ENCODE results near the gene BCL10.

BCL10 gene

DNA sequence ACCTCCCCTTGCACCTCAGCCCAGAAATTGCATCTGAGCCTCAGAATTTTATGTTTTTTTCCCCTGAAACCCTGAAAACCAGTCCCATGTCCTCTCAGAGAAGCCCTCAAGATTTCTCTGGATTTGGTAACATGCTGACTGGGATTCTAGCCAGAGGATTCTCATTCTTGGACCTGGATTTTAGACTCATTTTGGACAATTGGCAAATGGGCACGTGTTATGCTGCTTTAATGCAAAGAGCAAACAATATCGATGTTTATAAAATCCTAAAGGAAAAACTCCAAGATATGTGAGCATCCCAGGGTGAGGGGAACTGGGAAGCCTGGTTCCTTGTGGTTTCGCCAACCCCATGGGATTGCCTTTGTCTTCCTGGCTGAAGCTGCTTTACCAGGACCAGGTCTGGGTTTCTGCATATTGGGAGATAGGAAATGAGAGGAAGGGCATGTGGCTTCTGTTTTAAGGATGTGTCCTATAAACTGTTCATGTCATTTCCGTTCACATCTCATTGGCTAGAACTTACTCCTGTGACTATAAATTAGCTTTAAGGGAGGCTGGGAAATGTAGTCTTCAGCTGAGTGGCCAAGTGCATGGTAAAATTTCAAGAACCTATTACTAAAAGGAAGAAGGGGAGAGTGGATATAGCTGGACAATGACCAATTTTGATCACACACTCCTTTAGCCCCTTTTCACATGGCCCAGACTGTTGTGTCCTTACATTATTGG, 27.2 kb upstream of the BCL10 start:
- in situ Hi-C loops (cut with MboI; ENCODE audit: low pct_unique_long_range_greater_than_20kb, low sequenced_read_pairs), result no loop called here
- no peak for DNase-seq

DNA sequence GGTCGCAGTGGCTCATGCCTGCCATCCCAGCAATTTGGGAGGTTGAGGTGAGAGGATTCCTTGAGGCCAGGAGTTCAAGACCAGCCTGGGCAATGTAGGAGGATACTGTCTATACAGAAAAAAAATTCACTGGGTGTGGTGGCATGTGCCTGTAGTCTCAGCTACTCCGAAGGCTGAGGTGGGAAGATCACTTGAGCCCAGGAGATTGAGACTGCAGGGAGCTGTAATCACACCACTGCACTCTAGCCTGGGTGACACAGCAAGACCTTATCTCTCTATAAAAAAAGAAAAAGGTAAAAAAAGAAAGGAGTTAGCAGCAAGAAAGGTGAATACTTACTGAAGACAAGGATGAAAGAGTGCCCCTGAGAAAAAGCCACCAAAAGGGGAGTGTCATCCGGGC, 23.7 kb upstream of the BCL10 start:
- in situ Hi-C loops (cut with MboI; ENCODE audit: low pct_unique_long_range_greater_than_20kb, low sequenced_read_pairs), result no loop called here
- DNase-seq, result no peak

DNA sequence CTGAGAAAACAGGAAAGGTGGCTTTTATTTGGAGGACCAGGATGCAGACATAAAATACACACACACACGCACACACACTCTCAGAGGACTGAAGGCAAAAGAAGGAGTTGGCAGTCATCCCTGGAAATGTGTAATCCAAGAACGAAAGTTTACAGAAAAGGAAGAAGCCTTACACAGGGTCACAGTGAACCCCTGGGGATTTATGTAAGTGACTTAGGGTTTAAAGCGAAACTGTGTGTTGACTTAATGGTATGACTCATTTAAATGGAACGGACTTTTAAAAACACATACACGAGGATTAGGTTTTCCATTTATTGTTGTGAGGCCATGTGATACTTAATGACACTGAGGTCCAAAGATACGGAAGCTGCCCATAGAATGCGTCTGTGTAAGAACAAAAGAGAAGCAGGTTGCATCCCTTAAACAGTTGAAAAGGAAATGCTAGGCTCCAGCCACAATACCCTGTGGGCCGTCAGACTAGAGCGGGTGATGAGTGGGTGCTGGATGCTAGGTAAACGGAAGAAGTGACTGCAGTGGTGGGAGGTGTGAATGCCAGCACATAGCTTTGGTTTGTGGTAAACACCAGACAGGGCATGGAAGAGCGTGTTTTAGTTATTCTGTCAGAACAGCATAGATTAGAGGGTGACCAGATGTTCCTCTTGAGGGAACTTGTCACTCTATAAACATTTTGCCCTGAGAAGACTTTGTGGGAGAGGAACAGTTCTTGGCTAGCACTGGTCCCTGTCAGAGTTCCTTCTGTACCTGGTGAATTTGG, 21.6 kb upstream of the BCL10 start:
- in situ Hi-C loops (cut with MboI; ENCODE audit: low pct_unique_long_range_greater_than_20kb, low sequenced_read_pairs), result no loop called here
- peak; percentile 76 for DNase-seq

DNA sequence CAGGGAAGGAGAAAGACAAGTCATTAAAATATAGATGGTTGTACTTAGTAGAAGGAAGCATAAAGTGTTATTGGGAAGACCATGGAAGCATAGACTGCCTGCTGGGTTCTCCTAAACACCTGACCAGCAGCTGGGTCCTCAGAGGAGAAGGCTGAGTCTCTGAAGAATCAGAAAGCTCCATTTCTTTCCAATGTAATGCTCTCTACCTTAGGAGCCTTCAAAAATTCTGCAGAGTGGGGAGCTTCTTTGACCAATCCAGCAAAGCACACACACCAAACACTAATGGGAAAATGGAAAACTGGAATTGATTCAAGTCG, 21.1 kb upstream of the BCL10 start:
- in situ Hi-C loops (cut with MboI; ENCODE audit: low pct_unique_long_range_greater_than_20kb, low sequenced_read_pairs), result no loop called here
- no peak for DNase-seq

DNA sequence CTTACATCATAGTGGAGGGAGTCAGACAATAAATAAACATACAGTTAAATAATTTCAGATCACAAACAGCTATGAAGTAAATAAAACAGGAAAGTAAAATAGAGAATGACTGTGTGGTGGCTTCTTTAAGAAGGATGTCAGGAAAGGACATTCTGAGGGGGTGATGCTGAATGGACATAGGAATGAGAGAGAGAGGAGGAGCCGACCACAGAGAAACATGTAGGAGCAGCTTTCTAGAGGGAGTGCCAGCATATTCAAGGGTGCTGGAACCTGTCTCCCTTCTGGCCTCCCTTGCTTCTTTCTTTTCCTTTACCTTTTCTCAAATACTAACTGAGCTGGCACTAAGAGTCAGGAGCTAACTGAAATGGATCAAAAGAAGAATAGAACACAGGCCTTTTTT, 20.5 kb upstream of the BCL10 start:
- DNase-seq, result no peak
- in situ Hi-C loops (cut with MboI; ENCODE audit: low pct_unique_long_range_greater_than_20kb, low sequenced_read_pairs), result no loop called here

DNA sequence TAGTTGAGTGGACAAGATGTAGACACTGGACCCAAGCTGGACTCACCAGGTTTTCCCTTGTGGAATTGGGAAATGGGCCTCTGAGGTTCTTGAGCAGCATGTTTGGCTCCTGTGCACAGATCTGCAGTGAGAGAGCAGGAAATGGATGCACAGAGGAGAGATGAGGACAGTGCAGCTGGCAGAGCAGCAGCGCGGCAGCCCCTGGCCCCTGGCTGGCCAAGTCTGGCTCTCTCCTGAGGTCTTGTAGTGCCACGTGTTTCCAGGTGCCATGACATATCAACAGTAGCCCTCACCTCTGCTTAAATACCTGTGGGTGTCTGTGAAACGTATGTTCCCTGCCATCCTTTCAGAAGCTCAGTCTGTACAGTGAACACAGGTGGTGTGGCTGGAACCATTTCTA, 19.2 kb upstream of the BCL10 start:
- in situ Hi-C loops (cut with MboI; ENCODE audit: low pct_unique_long_range_greater_than_20kb, low sequenced_read_pairs), result no loop called here
- DNase-seq, result no peak

DNA sequence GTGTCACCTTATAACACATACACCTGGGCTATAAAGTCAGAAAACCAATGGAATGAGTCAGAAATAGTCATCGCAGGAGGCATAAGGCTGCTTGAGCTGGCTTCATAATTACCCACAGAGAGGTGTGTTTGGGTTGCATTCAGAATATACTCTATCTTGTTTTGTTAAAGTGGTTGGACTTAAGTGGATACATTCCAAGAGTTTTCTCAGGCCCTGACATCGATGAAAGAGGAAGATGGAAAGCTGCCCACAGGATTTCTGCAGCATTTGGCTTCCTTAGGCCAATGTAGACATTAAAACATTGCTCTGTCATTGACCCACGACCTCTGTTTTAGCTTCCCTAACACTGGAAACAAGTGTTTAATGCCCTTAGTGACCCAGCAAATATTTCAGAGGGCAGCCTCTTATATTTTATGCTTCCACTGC, 18.6 kb upstream of the BCL10 start:
- DNase-seq, result no peak
- in situ Hi-C loops (cut with MboI; ENCODE audit: low pct_unique_long_range_greater_than_20kb, low sequenced_read_pairs), result no loop called here

DNA sequence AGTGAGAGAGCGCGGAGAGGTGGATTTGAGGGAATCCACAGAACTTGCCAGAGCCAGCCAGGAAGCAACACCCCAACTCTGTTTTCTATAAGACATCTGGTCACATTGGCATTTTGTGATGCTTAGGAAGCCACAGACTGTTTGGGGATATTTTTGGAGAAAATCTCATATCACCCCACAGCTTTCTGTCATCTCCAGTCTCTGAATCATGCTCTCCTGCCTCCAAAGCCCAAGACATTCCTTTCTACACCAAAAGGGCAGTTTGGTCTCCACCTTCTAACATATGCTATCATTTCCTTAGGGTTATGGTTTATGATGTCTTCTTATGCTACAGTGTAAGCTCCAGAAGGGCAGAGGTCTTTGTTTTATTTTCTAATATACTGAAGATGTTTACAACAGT, 14.4 kb upstream of the BCL10 start:
- in situ Hi-C loops (cut with MboI; ENCODE audit: low pct_unique_long_range_greater_than_20kb, low sequenced_read_pairs), result no loop called here
- no peak for DNase-seq

DNA sequence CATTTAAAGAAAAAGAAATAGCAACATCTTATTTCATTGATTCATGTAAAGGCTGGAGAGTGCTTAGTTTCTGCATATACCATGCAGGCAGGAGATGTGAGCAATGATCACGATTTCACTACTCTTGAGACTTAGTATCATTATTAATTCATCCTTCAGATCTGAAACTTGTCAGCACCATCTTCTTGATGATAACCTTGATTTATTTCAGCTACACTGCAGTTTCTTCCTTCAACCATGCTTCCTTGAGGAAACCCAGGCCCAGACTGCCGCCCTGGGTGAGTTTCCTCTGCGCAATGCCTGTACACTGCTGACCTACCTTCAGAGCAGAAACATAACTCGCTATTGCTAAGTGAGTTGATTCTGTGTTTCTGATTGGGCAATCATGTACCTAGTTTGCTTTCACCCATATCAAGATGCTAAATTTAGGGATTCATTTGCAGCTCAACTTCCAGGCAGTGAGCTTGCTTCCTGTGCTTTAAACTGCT, 13.5 kb upstream of the BCL10 start:
- in situ Hi-C loops (cut with MboI; ENCODE audit: low pct_unique_long_range_greater_than_20kb, low sequenced_read_pairs), result no loop called here
- no peak for DNase-seq

DNA sequence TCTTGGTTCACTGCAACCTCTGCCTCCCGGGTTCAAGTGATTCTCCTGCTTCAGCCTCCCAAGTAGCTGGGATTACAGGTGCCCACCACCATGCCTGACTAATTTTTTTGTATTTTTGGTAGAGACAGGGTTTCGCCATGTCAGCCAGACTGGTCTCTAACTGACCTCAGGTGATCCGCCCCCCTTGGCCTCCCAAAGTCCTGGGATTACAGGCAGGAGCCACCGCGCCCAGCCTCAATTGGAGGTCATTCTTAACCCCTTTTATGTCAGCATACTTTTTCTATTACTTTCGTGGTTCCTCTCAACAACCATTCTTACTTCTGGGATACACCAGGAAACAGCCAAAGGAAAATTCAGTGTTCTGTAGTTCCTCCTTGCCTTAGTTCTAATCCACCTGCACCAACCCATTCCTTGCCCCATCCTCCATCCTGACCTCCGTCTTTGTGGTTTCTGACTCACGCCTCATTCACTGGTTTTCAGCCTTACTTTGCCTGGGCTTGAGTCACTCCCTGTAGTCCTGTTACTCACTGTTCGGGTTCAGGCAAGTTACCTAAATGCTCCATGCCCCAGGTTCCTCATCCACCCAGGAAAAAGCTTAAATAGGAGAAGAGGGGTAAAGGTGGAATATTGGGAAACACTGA, 12.9 kb upstream of the BCL10 start:
- in situ Hi-C loops (cut with MboI; ENCODE audit: low pct_unique_long_range_greater_than_20kb, low sequenced_read_pairs), result no loop called here
- DNase-seq, result peak; percentile 47

DNA sequence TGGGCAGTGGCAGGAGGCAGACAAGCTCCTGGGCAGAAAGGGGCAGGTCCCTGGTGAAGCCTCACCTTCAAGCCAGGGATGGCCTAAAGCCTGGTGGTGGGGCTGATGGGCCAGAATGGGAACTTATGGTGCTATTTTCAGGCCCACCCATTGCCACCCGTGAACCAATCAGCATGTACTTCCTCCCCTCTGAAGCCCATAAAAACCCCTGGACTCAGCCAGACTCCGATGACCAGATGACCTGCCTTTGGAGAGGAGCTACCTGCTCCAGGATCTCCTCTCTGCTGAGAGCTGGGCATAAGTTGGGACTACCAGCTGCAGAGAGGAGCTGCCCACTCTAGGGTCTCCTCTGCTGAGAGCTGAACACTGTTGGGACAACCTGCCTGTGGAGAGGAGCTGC, 7.8 kb upstream of the BCL10 start:
- in situ Hi-C loops (cut with MboI; ENCODE audit: low pct_unique_long_range_greater_than_20kb, low sequenced_read_pairs), result no loop called here
- DNase-seq, result no peak

DNA sequence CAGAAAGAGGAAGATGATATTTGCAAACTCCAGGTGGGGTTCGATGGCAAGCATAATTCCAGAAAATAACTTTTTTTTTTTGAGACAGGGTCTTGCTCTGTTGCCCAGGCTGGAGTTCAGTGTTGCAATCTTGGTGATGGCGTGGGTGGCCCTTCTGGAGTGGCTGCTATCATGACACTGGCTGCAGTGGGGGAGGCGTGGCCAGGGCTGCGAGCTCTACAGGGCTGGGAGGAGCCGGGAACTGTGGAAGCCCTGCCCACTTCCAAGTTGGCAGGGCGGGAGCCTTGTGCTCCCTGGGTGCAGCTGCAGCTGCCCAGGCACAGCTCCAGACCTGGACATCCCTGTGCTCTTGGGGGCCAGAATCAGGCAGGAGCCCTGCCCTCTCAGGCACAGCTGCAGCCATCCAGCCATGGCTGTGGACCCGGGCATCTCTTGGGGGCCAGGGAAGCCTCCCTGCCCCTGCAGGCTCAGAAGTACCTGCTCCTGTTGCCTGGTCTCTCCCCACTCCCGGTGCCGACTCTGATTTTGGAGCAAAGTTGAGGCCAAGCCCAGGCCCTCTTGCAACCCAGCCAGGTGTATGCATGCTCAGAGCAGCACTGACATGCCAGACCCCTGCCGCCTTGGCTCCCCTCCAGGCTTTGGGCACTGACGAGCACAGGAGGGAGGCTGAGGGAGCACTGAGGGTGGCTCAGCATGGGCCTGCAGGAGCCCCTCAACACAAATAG, 7.2 kb upstream of the BCL10 start:
- no peak for DNase-seq
- in situ Hi-C loops (cut with MboI; ENCODE audit: low pct_unique_long_range_greater_than_20kb, low sequenced_read_pairs), result no loop called here

DNA sequence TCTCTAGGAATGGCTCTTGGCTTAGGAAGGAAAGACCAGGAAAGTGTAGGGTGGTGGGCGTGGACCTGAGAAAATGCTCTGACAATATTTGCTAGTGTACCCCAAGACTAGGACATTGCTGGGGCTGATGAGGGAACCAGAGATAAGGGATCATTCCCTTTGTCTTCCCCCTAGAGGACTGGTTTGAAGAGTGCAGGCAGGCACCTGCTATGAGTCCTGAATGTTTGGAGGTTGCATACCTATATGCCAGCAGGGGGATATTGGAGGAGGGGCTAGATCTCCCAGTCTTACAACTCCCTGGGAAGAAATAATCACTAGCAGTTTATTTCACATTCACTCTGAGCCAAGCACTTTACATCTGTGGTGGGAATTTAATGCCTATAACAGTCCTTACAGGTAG, 6.0 kb upstream of the BCL10 start:
- DNase-seq, result peak; percentile 14
- in situ Hi-C loops (cut with MboI; ENCODE audit: low pct_unique_long_range_greater_than_20kb, low sequenced_read_pairs), result no loop called here

DNA sequence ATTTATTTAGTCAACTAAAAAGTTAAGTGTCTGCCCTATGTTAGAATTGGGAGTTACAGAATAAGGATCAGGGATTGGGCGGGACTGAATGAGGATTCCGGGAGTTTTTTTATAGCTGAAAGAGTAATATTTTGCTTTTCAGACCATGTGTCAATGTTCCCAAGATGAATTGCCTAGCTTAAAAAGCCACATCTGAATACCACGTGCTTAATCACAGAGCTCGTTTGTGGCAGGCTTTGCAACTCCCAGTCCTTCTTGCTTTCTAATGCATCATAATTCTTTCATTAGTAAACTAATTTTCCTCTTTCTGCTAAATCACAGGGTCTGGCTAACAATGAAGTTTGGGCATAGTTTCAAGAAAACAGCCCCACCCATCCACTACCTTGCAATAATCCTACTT, 4.2 kb upstream of the BCL10 start:
- DNase-seq, result no peak
- in situ Hi-C loops (cut with MboI; ENCODE audit: low pct_unique_long_range_greater_than_20kb, low sequenced_read_pairs), result no loop called here

DNA sequence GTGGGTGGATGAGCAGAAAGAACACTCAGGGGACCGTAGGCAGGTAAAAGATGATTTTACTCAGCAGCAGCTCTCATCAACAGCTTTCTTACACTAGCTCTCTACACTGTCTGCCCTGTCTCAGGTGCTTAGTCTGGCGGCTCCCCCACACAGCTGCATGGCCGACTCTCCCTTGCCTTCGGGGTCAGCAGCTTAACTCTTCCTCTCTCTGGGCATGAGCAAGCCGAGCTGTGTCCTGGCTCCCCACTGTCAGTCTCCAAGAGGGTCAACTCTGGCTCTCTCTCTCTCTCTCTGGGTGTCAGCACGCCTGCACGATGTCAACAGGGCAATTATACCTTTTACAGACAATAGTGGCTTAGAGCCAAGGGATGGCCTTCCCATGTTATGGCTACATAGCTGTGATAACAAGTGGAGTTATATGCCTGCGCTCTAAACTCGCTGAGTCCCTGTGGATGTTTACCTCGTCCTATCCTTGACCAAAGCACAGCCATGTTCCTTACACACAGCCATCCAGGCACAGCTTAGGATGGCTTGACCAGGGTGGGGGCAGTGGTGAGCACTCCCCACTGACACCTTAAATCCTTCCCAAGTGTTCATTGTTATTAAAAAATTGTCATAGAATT, 3.1 kb upstream of the BCL10 start:
- DNase-seq, result no peak
- in situ Hi-C loops (cut with MboI; ENCODE audit: low pct_unique_long_range_greater_than_20kb, low sequenced_read_pairs), result no loop called here

DNA sequence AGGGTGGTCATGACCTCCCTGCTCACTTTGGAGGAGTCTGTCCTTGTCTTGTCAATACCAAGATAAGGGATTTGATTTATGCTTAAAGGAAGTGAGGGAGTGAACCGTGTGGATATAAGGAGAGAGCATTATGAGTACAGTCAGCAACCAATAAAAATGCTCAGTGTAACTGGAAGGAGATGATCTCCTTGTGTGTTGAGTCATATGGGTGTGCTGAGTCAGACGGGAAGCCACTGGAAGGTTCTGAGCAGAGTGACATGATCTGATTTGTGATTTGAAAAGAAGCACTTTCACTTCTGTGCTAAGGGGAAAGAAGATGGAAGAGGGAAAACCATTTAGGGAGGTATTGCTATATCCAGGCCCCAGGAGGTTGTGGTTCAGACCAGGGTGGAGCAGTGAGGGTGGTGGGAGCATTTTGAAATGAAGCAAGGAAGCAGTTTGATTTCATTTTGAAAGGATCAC, 2.5 kb upstream of the BCL10 start:
- in situ Hi-C loops (cut with MboI; ENCODE audit: low pct_unique_long_range_greater_than_20kb, low sequenced_read_pairs), result no loop called here
- DNase-seq, result peak; percentile 63

DNA sequence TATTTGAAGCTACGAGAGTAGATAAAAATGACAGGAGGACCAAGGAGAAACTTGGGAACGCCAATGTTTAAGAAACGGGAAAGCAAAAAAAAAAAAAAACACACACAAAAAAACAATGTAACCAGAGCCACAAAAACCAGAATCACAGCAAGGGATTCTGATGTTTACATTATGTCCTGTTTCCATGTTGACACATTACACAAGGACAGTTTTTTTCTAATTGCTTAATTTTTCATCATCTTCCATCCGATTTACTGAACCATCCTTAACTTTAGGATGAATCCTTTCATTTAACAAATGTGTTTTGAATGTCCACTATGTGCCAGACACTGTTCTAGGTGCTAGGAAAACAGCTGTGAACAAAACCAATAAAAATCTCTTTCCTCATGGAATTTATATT, 1.4 kb upstream of the BCL10 start:
- DNase-seq, result no peak
- in situ Hi-C loops (cut with MboI; ENCODE audit: low pct_unique_long_range_greater_than_20kb, low sequenced_read_pairs), result no loop called here

DNA sequence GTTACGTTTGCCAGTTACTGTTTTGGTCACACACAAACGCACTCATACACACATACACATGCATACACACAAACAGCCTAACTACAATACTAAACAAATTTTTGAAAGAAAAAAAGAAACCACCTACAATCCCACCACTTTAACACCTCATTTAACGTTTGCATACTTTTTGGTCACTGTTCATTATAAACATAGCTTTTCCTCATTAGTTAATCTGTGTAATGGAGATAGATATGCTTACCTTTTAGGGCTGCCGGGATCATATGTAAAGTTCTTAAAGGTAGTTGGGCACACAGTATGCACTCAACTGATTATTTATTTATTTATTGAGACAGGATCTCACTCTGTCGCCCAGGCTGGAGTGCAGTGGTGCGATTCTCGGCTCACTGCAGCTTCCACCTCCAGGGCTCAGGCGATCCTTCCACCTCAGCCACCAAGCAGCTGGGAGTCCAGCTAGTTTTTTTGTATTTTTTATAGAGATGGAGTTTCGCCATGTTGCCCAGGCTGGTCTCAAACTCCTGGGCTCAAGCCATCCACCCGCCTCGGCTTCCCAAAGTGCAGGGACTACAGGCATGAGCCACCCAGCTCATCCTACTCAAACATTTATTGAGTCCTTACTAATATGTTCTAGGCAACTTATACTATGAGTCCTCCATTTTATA, 677 bp upstream of the BCL10 start:
- DNase-seq, result no peak
- in situ Hi-C loops (cut with MboI; ENCODE audit: low pct_unique_long_range_greater_than_20kb, low sequenced_read_pairs), result no loop called here

DNA sequence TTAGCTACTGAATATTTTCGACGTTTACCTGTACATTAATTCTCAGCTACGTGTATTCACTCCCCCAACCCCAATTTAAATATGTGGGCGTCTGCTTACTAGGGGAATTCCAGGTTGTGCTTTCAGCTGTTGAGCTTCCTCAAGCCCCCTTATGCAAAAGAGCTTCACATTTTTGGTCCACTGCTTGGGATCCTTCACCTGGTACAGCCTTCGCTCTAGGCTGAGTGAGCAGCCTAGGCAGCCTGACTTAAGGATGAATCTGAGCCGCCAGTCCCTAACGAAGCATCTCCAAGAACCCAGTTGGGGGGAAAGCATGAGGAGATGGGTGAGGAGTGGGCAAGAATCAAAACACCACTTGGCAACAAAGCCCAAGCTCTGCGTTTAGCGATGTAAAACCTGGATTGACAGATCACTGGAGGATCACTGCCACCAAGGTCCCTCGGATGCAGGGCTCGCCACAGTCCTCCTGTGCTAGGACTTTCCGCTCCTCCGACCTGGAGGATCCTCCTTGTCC, 674 bp downstream of the BCL10 start:
- no peak for DNase-seq
- in situ Hi-C loops (cut with MboI; ENCODE audit: low pct_unique_long_range_greater_than_20kb, low sequenced_read_pairs), result no loop called here
